Astrocyte (in vitro differentiated cells and primary cell): ENCODE data around the gene EXOG. TPM values are rescaled to one million over a fixed set of nuclear protein-coding genes. Genes with fewer than 3 reads are reported as not detected.

Experiments
- DNase-seq: peaks from one replicate; pipeline ENCODE4 v3.0.0-alpha.2; 2010; ENCODE audit warnings: low read depth
- FAIRE-seq: peaks from 2 replicates; lab custom pipeline; 2011; peaks lifted over from hg19 to GRCh38; lab: Jason Lieb, UNC
- H2AFZ ChIP-seq: 2 replicates; pipeline ENCODE4 v1.6.0; 2012; ENCODE audit warnings: low read depth, low read length, inconsistent platforms
- H3K27ac ChIP-seq: 2 replicates; pipeline ENCODE4 v1.5.1; 2011; ENCODE audit warnings: low read depth, low read length, inconsistent platforms
- H3K27me3 ChIP-seq: 2 replicates; pipeline ENCODE4 v1.6.0; 2011; ENCODE audit warnings: low read length, inconsistent platforms; ENCODE audit not compliant: insufficient read depth
- H3K36me3 ChIP-seq: 2 replicates; pipeline ENCODE4 v1.5.1; 2011; ENCODE audit warnings: low read length, inconsistent platforms; ENCODE audit not compliant: insufficient read depth
- H3K4me1 ChIP-seq: 2 replicates; pipeline ENCODE4 v1.5.1; 2011; ENCODE audit warnings: low read length, inconsistent platforms; ENCODE audit not compliant: insufficient read depth
- H3K4me2 ChIP-seq: 2 replicates; pipeline ENCODE4 v1.6.0; 2012; ENCODE audit warnings: low read length, inconsistent platforms
- H3K4me3 ChIP-seq: 2 replicates; pipeline ENCODE4 v1.5.1; 2011; ENCODE audit warnings: low read depth, mild to moderate bottlenecking, low read length, inconsistent platforms; ENCODE audit not compliant: insufficient read depth
- H3K79me2 ChIP-seq: 2 replicates; pipeline ENCODE4 v1.6.0; 2012; ENCODE audit warnings: mild to moderate bottlenecking, low read length, inconsistent platforms; ENCODE audit not compliant: insufficient read depth
- H3K9ac ChIP-seq: 2 replicates; pipeline ENCODE4 v1.6.0; 2012; ENCODE audit warnings: mild to moderate bottlenecking, low read length, inconsistent platforms
- H3K9me3 ChIP-seq: 2 replicates; pipeline ENCODE4 v1.5.1; 2012; ENCODE audit warnings: low read depth, mild to moderate bottlenecking, low read length, inconsistent platforms; ENCODE audit not compliant: insufficient read depth
- H4K20me1 ChIP-seq: 2 replicates; pipeline ENCODE4 v1.6.0; 2012; ENCODE audit warnings: low read length, inconsistent platforms; ENCODE audit not compliant: insufficient read depth
- H3K27ac Mint-ChIP-seq: one replicate; pipeline ENCODE4 v1.8.0; 2021; ENCODE audit warnings: mild to moderate bottlenecking, mixed read lengths; ENCODE audit not compliant: unreplicated experiment
- H3K27me3 Mint-ChIP-seq: one replicate; pipeline ENCODE4 v1.8.0; 2021; ENCODE audit warnings: low read depth, mixed read lengths; ENCODE audit not compliant: unreplicated experiment
- H3K36me3 Mint-ChIP-seq: one replicate; pipeline ENCODE4 v1.8.0; 2021; ENCODE audit warnings: low read depth, mixed read lengths; ENCODE audit not compliant: unreplicated experiment
- H3K4me1 Mint-ChIP-seq: one replicate; pipeline ENCODE4 v1.8.0; 2021; ENCODE audit warnings: low read depth, mixed read lengths; ENCODE audit not compliant: unreplicated experiment
- H3K4me3 Mint-ChIP-seq: one replicate; pipeline ENCODE4 v1.8.0; 2021; ENCODE audit warnings: mild to moderate bottlenecking, moderate library complexity, mixed read lengths; ENCODE audit not compliant: unreplicated experiment
- H3K9me3 Mint-ChIP-seq: one replicate; pipeline ENCODE4 v1.8.0; 2021; ENCODE audit warnings: mild to moderate bottlenecking, mixed read lengths; ENCODE audit not compliant: unreplicated experiment
- CTCF ChIP-seq: IDR thresholded peaks from 2 replicates; pipeline ENCODE4 v1.5.1; 2011; ENCODE audit warnings: low read depth, mild to moderate bottlenecking, inconsistent platforms, low read length, moderate library complexity; ENCODE audit not compliant: insufficient read depth
- EZH2 ChIP-seq: IDR thresholded peaks from 2 replicates; pipeline ENCODE4 v1.6.1; 2012; ENCODE audit warnings: mild to moderate bottlenecking, low read length, inconsistent platforms; ENCODE audit not compliant: insufficient read depth
- total RNA-seq: library from RNA; stranded (reverse); gene quantifications from 2 replicates; pipeline ENCODE4 v1.2.1, GENCODE V29; 2021

EXOG gene
- total RNA-seq, 1 donor from 2014 or later: 11.5 TPM

- H2AFZ ChIP-seq: no peak overlapping the region
- Mint-ChIP-seq H3K4me3 (no peak overlapping the region), H3K9me3 (peaks cover 1% of the 10 kb centered on the region), H3K36me3 (peaks cover 2% of the 10 kb centered on the region), H3K4me1 (no peaks in the 10 kb centered on the region), H3K27me3 (peaks cover 19% of the 10 kb centered on the region), H3K27ac (no peak overlapping the region)
- H3K27me3 ChIP-seq: no peaks in the 10 kb centered on the region
- DNase-seq: no peak
- H3K4me2 ChIP-seq: no peak overlapping the region
- H3K9me3 ChIP-seq: no peaks in the 10 kb centered on the region
- no peaks in the 10 kb centered on the region for H3K79me2 ChIP-seq
- no peak overlapping the region for H3K27ac ChIP-seq
- no peaks in the 10 kb centered on the region for H4K20me1 ChIP-seq
- H3K9ac ChIP-seq: no peak overlapping the region
- no peaks in the 10 kb centered on the region for H3K4me1 ChIP-seq
- H3K36me3 ChIP-seq: no peaks in the 10 kb centered on the region
- FAIRE-seq: no peak
- TF ChIP-seq EZH2 (no peak), CTCF (no peak)
- H3K4me3 ChIP-seq: no peak overlapping the region
Observed at GRCh38 chr3:38555149-38555840, 59.2 kb downstream of the EXOG start.

GRCh38 chr3:38555926-38556325, 59.8 kb downstream of the EXOG start:
- H3K4me2 ChIP-seq: no peak overlapping the region
- Mint-ChIP-seq H3K4me1 (no peaks in the 10 kb centered on the region), H3K27me3 (peaks cover 19% of the 10 kb centered on the region), H3K4me3 (no peak overlapping the region), H3K36me3 (peaks cover 2% of the 10 kb centered on the region), H3K9me3 (peaks cover 1% of the 10 kb centered on the region), H3K27ac (no peak overlapping the region)
- no peak for FAIRE-seq
- TF ChIP-seq CTCF (no peak), EZH2 (no peak)
- H3K27me3 ChIP-seq: no peaks in the 10 kb centered on the region
- no peak for DNase-seq
- H3K79me2 ChIP-seq: no peaks in the 10 kb centered on the region
- no peak overlapping the region for H3K4me3 ChIP-seq
- H2AFZ ChIP-seq: no peak overlapping the region
- no peaks in the 10 kb centered on the region for H4K20me1 ChIP-seq
- no peaks in the 10 kb centered on the region for H3K9me3 ChIP-seq
- H3K36me3 ChIP-seq: no peaks in the 10 kb centered on the region
- no peaks in the 10 kb centered on the region for H3K4me1 ChIP-seq
- no peak overlapping the region for H3K9ac ChIP-seq
- no peak overlapping the region for H3K27ac ChIP-seq

GRCh38 chr3:38556640-38557358, 60.7 kb downstream of the EXOG start:
- no peak overlapping the region for H3K9ac ChIP-seq
- H3K4me1 ChIP-seq: no peaks in the 10 kb centered on the region
- H4K20me1 ChIP-seq: no peaks in the 10 kb centered on the region
- peaks cover 5% of the 10 kb centered on the region for H3K4me1 Mint-ChIP-seq
- peaks cover 19% of the 10 kb centered on the region for H3K27me3 Mint-ChIP-seq
- no peak overlapping the region for H3K27ac ChIP-seq
- FAIRE-seq: no peak
- H3K4me3 Mint-ChIP-seq: no peak overlapping the region
- no peak for DNase-seq
- H2AFZ ChIP-seq: no peak overlapping the region
- H3K79me2 ChIP-seq: no peaks in the 10 kb centered on the region
- peaks cover 1% of the 10 kb centered on the region for H3K9me3 Mint-ChIP-seq
- H3K27ac Mint-ChIP-seq: no peak overlapping the region
- H3K4me2 ChIP-seq: no peak overlapping the region
- no peak for TF ChIP-seq EZH2
- TF ChIP-seq CTCF: no peak
- H3K27me3 ChIP-seq: no peaks in the 10 kb centered on the region
- H3K36me3 Mint-ChIP-seq: peaks cover 2% of the 10 kb centered on the region
- H3K4me3 ChIP-seq: no peak overlapping the region
- no peaks in the 10 kb centered on the region for H3K9me3 ChIP-seq
- H3K36me3 ChIP-seq: no peaks in the 10 kb centered on the region
